K562 (cell line): Measurements from ENCODE around the gene EXOSC9. TPM values are rescaled to one million over a fixed set of nuclear protein-coding genes. Genes with fewer than 3 reads are reported as not detected.

Experiments
- CEBPG ChIP-seq, 3 experiments: fragments of 200-800 bp in 1 of 3; sonication (Bioruptor generic) in 1 of 3; sonication (generic) in 1 of 3; formaldehyde crosslinking in 1 of 3; IDR thresholded peaks in 2 of 3; conservative IDR thresholded peaks in 1 of 3; 2 replicates each; pipeline versions ENCODE4 v1.6.1 to v1.8.0; 2016 to 2022; ENCODE audit warnings: missing compliant biosample characterization in 2 of 3, missing genetic modification characterization in 2 of 3, mild to moderate bottlenecking in 1 of 3, missing genetic modification reagents in 1 of 3
- CHAMP1 ChIP-seq: fragments of 450-650 bp; IDR thresholded peaks from 2 replicates; pipeline ENCODE4 v1.6.1; 2016; ENCODE audit warnings: mild to moderate bottlenecking
- CREM ChIP-seq: IDR thresholded peaks from 2 replicates; pipeline ENCODE4 v1.6.1; 2014; ENCODE audit warnings: antibody characterized with exemption, low read depth
- E2F4 ChIP-seq: sonication (generic); formaldehyde crosslinking; IDR thresholded peaks from 2 replicates; pipeline ENCODE4 v1.8.0; 2022; ENCODE audit warnings: mild to moderate bottlenecking, low read depth, missing genetic modification reagents
- E2F5 ChIP-seq: sonication (generic); formaldehyde crosslinking; IDR thresholded peaks from 2 replicates; pipeline ENCODE4 v1.8.0; 2022; ENCODE audit warnings: mild to moderate bottlenecking, missing genetic modification reagents
- FOXK2 ChIP-seq, 2 experiments: fragments of 450-650 bp; IDR thresholded peaks in 1 of 2; conservative IDR thresholded peaks in 1 of 2; 2 replicates each; pipeline ENCODE4 v1.6.1; 2016; ENCODE audit warnings: low read depth in 2 of 2, mild to moderate bottlenecking in 1 of 2
- LCOR ChIP-seq: sonication (generic); formaldehyde crosslinking; IDR thresholded peaks from 2 replicates; pipeline ENCODE4 v1.8.0; 2022; ENCODE audit warnings: mild to moderate bottlenecking, missing genetic modification reagents
- NEUROD1 ChIP-seq: fragments of 150-350 bp; IDR thresholded peaks from 2 replicates; pipeline ENCODE4 v1.6.1; 2014; ENCODE audit warnings: borderline replicate concordance, low read length, low read depth; ENCODE audit not compliant: partially characterized antibody
- PKNOX1 ChIP-seq: fragments of 450-650 bp; IDR thresholded peaks from 2 replicates; pipeline ENCODE4 v1.6.1; 2016
- PTRF ChIP-seq: fragments of 450-650 bp; IDR thresholded peaks from 2 replicates; pipeline ENCODE4 v1.6.1; 2016; ENCODE audit warnings: mild to moderate bottlenecking, missing genetic modification characterization, missing compliant biosample characterization
- SMAD1 ChIP-seq: fragments of 150-350 bp; IDR thresholded peaks from 2 replicates; pipeline ENCODE4 v1.6.1; 2014; ENCODE audit warnings: low read length, low read depth; ENCODE audit not compliant: partially characterized antibody
- VEZF1 ChIP-seq: fragments of 200-800 bp; sonication (Bioruptor generic); IDR thresholded peaks from 2 replicates; pipeline ENCODE4 v1.6.1; 2017; ENCODE audit warnings: missing genetic modification characterization, missing compliant biosample characterization
- ZNF609 ChIP-seq: sonication (generic); formaldehyde crosslinking; IDR thresholded peaks from 2 replicates; pipeline ENCODE4 v1.8.1; 2023; ENCODE audit warnings: missing genetic modification reagents, mild to moderate bottlenecking, borderline replicate concordance
- polyA plus RNA-seq, 8 experiments: library from polyadenylated mRNA; depleted of rRNA in 4 of 8; stranded (reverse) in 5 of 8; unstranded in 3 of 8; fragments of >200 nt; fragmentation: Nextera tagmentation in 2 of 8; fragmentation: Illumina TruSeq in 1 of 8; extraction: Ambion mirVana in 2 of 8; extraction: Trizol in 1 of 8; gene quantifications; 2 replicates each; pipeline versions ENCODE4 v1.2.1 to v1.2.3, GENCODE V29; 2011 to 2014; ENCODE audit warnings: inconsistent platforms in 1 of 8, missing spikeins in 1 of 8
- total RNA-seq, 7 experiments: library from RNA; depleted of rRNA in 6 of 7; stranded (reverse); fragments of >200 nt in 6 of 7; fragmentation: Illumina TruSeq in 2 of 7; extraction: Trizol in 2 of 7; gene quantifications; 2 replicates each; pipeline versions ENCODE4 v1.2.1 to v1.2.3, GENCODE V29; 2011 to 2021; ENCODE audit warnings: low replicate concordance in 1 of 7

The EXOSC9 gene
- total and polyA plus RNA-seq, 9 of the 15 experiments (the other 6 are each of a cell fraction or from before 2014, with no cell fraction given): 64.7 to 166 (median 115) TPM

- TF ChIP-seq ZNF609 (0 out of 2 replicates have a peak, but pooled peaks have one; percentile 58), VEZF1 (CRISPR knock-in tag) (peak; percentile 89), E2F5 (CRISPR knock-in tag) (peak; percentile 74), LCOR (peak; percentile 97), PKNOX1 (peak; percentile 64), SMAD1 (peak; percentile 26), CREM (peak; percentile 99), FOXK2 (conservative IDR thresholded peaks at IDR 0.05 in 1 of 2, IDR thresholded peaks at IDR 0.05 in 1 of 2; ENCODE audit: low read depth in 2 of 2) (peak; percentile 86), CHAMP1 (peak; percentile 99), PTRF (tag) (no peak), NEUROD1 (peak; percentile 92), CEBPG (CRISPR knock-in tag; IDR thresholded peaks at IDR 0.05) (peak; percentile 70), CEBPG (tag; conservative IDR thresholded peaks at IDR 0.05 in 1 of 2, IDR thresholded peaks at IDR 0.05 in 1 of 2) (peak in 1 of 2 experiments; percentile 56; a peak in 3 of 4 replicates), E2F4 (peak; percentile 98)
Observed at GRCh38 chr4:121823505-121824170, 22.5 kb downstream of the EXOSC9 start, which contains the start of gene CCNA2 (continued).
